Activated T-cell treated with anti-CD3 and anti-CD28 coated beads for 48 hours (primary cell): ENCODE results near the gene NKX6-2.
"Not testable (repeated sequence)": the region's sequence is repeated elsewhere in the genome, so short reads cannot be mapped to it uniquely, and the experiment has no call there.

ENCODE experiments used
- DNase-seq: peaks from one replicate; pipeline ENCODE4 v3.0.0-alpha.2; 2020; ENCODE audit warnings: low read depth

The NKX6-2 gene

GRCh38 chr10:132785723-132786475 lies at the start of gene NKX6-2:
NKX6-2 (minus strand) TSS chr10:132786147; CDS start chr10:132785948, 199 bp downstream.
- no peak for DNase-seq

DNA sequence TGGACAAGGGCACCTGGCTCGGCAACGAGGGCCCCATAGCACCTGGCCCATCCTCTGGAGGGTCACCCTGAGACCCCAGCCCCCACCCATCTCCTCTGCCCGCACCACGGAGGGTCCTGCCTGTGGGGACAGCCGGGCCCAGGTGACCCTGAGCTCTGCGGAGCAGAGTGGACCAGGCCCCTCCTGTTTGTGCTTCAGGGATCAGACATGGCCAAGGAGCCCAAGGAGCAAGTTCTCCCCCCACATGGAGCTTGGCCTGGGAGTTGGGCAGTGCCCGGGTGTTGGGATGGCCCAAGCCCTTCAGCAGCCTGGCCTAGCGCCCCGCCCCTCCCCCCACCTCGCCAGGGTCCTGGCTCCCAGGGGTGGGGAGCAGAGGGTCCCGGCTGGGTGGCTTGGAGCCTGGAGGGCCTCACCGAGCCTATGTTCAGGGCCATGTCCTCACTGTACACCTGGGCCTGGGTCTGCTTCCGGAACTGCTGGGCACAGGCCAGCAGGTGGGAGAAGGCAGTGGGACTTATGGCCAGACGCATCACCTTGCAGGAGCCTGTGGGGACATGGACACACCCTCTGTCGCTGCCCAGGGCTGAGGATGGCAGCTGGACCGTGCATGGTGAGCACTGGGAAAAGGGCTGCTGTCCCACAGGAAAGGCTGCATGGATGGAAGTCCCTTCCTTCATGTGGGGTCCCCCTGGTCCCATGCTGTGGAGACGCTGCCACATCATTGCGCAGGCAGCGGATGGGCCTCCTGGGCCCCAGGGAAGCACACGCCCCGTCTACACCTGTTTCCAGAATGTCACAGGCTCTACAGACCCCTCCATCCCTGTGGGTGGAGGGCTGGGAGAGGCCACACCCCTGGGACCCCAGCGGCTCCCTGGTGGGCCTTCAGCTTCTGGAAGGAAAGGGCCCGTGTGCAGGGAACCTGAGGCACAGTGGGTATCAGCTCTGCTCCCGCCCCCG lies 49.2 kb upstream of the NKX6-2 start:
- DNase-seq: no peak

GRCh38 chr10:132834311-132834761 lies 48.4 kb upstream of the NKX6-2 start:
- no peak for DNase-seq

DNA sequence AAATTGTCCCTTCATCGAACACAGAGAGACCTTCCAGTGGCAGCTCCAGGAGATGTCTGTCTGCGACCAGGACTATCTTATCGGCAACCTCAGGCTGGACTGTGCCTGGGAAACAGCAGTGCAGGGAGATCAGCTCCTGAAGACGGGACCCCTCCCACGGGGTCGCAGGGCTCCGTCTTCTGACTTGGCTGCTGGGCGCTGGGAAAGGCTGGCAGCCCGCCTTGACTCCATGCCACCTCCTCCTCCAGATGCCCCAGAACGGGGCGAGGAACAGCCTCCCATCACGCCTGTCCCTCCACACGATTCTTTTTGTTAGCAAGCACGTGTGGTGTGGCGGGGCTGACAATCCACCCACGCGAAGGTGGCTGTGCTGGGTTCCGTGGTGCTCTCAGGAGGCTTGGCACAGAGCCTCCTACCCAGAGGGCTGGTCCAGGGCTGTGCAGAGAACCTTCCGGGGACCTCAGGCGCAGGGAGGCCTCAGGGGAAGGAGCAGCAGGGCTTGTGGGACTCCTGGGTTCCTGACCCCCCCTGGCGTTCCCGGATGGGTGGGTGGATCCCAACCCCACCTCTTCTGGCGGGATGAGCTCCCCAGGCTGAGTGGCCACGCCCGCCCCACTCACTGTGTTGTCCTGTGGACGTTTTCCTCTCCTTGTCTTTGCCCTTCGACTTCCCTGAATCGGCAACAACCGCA lies 47.6 kb upstream of the NKX6-2 start:
- DNase-seq: no peak

DNA sequence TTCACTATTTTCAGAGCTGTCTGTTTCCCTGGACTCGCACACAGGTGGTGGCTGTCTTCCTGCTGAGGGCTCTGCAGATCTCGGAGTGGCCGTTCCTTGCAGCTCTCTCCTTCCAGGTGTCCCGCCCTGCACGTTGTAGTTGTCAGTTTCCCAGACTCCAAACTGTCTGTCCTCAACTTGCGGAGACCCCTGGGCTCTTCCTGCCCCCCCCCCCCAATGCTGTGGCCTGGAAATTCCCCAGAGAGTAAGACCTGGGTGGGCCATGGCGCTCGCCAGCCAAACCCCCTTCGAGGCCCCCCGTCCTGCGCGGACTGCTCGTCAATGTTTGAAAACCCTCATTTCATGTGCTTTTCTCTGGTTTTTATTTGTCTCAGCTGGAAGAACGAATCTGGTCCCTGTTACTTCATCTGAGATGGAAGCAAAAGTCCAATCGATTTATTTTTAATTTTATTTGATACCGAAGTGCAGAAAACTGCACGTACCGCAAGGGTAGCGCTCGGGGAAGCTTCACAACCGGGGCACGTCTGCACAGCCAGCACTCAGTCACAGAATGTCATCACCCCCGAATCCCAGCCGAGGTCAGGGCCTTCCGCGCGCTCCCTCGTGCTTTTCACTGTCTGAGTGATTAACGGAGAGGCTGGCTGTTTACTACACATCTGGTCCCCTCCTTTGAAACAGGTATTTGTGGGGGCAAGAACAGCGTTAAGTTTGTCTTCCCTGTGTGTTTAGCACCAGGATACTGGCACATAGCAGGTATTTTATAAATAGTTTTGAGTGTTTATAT lies 46.4 kb upstream of the NKX6-2 start:
- no peak for DNase-seq

DNA sequence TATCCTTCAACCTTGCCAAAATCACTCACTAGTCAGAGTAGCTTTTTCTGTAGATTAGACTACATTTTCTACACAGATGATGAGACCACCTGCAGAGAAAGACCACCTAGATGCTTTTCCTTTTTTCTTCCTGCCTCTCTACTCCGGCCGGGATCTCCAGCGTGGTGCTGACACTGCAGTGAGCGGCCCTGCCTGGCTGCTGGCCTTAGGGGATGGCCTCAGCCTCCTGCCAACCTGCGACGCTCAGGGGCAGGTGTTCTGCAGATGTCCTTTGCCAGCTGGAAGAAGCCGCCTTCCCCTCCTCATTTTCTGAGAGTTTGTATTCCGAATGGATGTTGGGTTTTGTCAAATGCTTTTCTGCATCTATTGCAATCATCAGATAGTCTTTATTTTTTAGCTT lies 43.5 kb upstream of the NKX6-2 start:
- no peak for DNase-seq

- DNase-seq: no peak
Observed at GRCh38 chr10:132828681-132829080, 42.7 kb upstream of the NKX6-2 start.

GRCh38 chr10:132827861-132828539 lies 42.1 kb upstream of the NKX6-2 start:
- no peak for DNase-seq

- DNase-seq: no peak
Observed at GRCh38 chr10:132827423-132827789, 41.5 kb upstream of the NKX6-2 start.

- no peak for DNase-seq
Observed at GRCh38 chr10:132826524-132827422, 40.8 kb upstream of the NKX6-2 start.

DNA sequence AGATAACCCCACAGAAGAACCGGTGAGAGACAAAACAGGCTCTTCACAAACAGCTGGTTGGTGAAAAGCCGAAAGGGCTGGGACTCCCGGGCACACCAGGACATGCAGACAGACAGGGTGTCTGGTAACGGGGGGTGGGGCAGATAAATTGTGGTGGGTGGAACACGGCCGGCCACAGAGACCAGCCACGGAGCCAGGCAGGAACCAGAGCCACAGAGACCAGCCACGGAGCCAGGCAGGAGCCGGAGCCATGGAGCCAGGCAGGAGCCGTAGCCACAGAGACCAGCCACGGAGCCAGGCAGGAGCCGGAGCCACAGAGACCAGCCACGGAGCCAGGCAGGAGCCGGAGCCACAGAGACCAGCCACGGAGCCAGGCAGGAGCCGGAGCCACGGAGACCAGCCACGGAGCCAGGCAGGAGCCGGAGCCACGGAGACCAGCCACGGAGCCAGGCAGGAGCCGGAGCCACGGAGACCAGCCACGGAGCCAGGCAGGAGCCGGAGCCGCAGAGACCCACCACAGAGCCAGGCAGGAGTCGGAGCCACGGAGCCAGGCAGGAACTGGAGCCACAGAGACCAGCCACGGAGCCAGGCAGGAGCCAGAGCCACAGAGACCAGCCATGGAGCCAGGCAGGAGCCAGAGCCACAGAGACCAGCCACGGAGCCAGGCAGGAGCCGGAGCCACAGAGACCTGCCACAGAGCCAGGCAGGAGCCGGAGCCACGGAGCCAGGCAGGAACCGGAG lies 40.0 kb upstream of the NKX6-2 start:
- not testable (repeated sequence) for DNase-seq

GRCh38 chr10:132820056-132820455 lies 34.1 kb upstream of the NKX6-2 start:
- DNase-seq: no peak

GRCh38 chr10:132817701-132818211 lies 31.8 kb upstream of the NKX6-2 start:
- DNase-seq: no peak

DNA sequence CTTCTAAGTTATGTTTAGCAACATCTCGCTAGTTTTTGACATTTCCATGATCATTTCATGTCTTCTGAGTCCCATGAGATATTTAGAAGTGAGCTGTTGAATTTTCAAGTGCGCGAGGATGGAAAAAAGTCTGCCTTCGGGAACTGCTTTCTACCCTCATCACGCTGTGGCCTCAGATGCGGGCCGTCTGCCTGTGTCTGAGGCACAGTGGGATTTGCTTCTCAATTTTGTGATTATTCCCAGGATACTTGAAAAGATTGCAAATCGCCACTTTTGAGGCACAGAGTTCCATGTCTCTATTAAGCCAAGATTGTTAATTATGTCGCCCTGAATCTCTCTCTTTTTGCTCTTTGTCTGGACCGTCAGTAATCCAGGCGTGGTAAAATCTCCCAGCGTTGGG lies 30.8 kb upstream of the NKX6-2 start:
- DNase-seq: no peak

GRCh38 chr10:132815168-132815857 lies 29.4 kb upstream of the NKX6-2 start:
- DNase-seq: no peak

- no peak for DNase-seq
Observed at GRCh38 chr10:132814469-132814856, 28.5 kb upstream of the NKX6-2 start.

- DNase-seq: no peak
Observed at GRCh38 chr10:132813560-132814468, 27.9 kb upstream of the NKX6-2 start.
